Lung (tissue), 12 donors: Measurements from ENCODE around the gene COPG1. TPM values are rescaled to one million over a fixed set of nuclear protein-coding genes. Genes with fewer than 3 reads are reported as not detected.

Source experiments
- ATAC-seq: fragments of 200-7000 bp; cut with Tn5 transposase; one replicate; pipeline ENCODE4 v1.9.1; 2020; ENCODE audit warnings: moderate number of reproducible peaks; ENCODE audit not compliant: insufficient read depth, low FRiP score
- DNase-seq, 3 donors: peaks; one replicate each; pipeline ENCODE4 v3.0.0-alpha.2; 2013 to 2017
- H3K27ac ChIP-seq, 2 donors: one replicate each; pipeline ENCODE4 v1.5.1; 2013; ENCODE audit warnings: mild to moderate bottlenecking in 2 of 2, moderate library complexity in 2 of 2, control low read depth in 1 of 2, inconsistent platforms in 1 of 2, low read depth in 1 of 2, low read length in 1 of 2
- H3K27me3 ChIP-seq, 3 donors: one replicate each; pipeline ENCODE4 v1.5.1; 2013; ENCODE audit warnings: low read length in 2 of 3; ENCODE audit not compliant: control insufficient read depth in 3 of 3, insufficient read depth in 3 of 3
- H3K36me3 ChIP-seq, 4 donors: one replicate each; pipeline ENCODE4 v1.5.1; 2013; ENCODE audit warnings: low read length in 4 of 4, mild to moderate bottlenecking in 1 of 4, moderate library complexity in 1 of 4; ENCODE audit not compliant: control insufficient read depth in 4 of 4, insufficient read depth in 4 of 4
- H3K4me1 ChIP-seq, 5 donors: one replicate each; pipeline ENCODE4 v1.5.1; 2013; ENCODE audit warnings: low read length in 5 of 5, mild to moderate bottlenecking in 2 of 5, moderate library complexity in 1 of 5; ENCODE audit not compliant: control insufficient read depth in 5 of 5, insufficient read depth in 5 of 5
- H3K4me3 ChIP-seq: one replicate; pipeline ENCODE4 v1.5.1; 2013; ENCODE audit warnings: mild to moderate bottlenecking, control low read depth, moderate library complexity
- H3K9ac ChIP-seq, 2 donors: one replicate each; pipeline ENCODE4 v1.5.1; 2013; ENCODE audit warnings: low read length in 2 of 2, control low read depth in 1 of 2; ENCODE audit not compliant: insufficient read depth in 1 of 2
- H3K9me3 ChIP-seq, 4 donors: one replicate each; pipeline ENCODE4 v1.5.1; 2013; ENCODE audit warnings: low read length in 3 of 4, mild to moderate bottlenecking in 1 of 4, moderate library complexity in 1 of 4; ENCODE audit not compliant: control insufficient read depth in 4 of 4, insufficient read depth in 3 of 4
- CTCF ChIP-seq: IDR thresholded peaks from 2 replicates; pipeline ENCODE4 v1.5.1; 2012; ENCODE audit warnings: mild to moderate bottlenecking; ENCODE audit errors: control extremely low read depth, extremely low read depth
- WGBS, 2 donors: extraction: QIAGEN DNeasy Blood & Tissue Kit; methylation state at CpG; one replicate each; pipeline ENCODE4 v1.1.7; 2013; 5-methylcytosine and 5-hydroxymethylcytosine counted together
- polyA plus RNA-seq, 2 donors: library from polyadenylated mRNA; stranded (reverse); fragments of 200-250 nt; gene quantifications; one replicate each; pipeline ENCODE4 v1.2.1, GENCODE V29; 2013
- total RNA-seq, 2 donors: library from RNA; depleted of rRNA in 1 of 2; stranded (reverse); fragments of >200 nt in 1 of 2; gene quantifications; one replicate each; pipeline ENCODE4 v1.2.1, GENCODE V29; 2014 to 2021
- donor health status: control.
- donor health status: control.
- donor health status: Bipolar disorder and iron deficiency.
- donor health status: healthy.
- donor health status: DM: yes; HTN: yes; CAD: no.

Gene COPG1
- total and polyA plus RNA-seq, 4 donors = 126 to 234 (median 146) TPM

DNA sequence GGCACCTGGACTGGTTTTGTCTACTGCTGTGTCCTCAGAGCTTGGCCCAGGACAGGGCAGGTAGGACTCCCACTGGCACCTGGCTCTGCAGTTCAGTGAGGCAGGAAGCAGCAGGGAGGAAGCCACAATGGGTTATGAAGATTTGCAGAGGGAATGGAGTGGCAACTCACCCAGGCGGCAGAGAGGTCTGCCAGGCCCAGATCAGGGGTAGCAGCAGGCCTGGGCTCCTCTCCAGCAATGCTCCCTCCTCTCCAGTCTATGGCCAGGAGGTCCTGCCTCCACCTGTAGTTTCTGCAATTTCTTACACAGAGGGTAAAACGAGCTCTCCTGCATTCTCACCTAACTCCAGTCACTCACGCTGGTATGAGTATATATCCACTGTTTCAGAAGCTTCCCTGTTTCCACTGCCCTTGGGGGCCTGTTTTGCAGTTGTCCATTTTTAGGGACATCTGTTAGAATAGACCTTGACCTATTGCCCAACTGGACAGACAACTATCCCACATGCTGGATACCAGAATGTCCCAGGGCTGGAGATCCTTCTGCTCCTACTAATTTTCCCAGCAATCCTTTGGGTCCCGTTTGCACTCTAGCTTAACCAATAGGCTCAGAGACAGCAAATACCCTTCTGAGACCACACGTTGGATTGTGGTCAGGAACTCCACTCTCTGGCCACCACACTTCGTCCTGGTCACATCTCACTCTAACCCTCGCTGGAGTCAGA is 64.4 kb downstream of the COPG1 start:
- DNase-seq = peak; percentile 32 to 61 (median 44)
- peaks cover 3 to 22% (median 11%) of the 10 kb centered on the region in 5 donors for H3K4me1 ChIP-seq

DNA sequence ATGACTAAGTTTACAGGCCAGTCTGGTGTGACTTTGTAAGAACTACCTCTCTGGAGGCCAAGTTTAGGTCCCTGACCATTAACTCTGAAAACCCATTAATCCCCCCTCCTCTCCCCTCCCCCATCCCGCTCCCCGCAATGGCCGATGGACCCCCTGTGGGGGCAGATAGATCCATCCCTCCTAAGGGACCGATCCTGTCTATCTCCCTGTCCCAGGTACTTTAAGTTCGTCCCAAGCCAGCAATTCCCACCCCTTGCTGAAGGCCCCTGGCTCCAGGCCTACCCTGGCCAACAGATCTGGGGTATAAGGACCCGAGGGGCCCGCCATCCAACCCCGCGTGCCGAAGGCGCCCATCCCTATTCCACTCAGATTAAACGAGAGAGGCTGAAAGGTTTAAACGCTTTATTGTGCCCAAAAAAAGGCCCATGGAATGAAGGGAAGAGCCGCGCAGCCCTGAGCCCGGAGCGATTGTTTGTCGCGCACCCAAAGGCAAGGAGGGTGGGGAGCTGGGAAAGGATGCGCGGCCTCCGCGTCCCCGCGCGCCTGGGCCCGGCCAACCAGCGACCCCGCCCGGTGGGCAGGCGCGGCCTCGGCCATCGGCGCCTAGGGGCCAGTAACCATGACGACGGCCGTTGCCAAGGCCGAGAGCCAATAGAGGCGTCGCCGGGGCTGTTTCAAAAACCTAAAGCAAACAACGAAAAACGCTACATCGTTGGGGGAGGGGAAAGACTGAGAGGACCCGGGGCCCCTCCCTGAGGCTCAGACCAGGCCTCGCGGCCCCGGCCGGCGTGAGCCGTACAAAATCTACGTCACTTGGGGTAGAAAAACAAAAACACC is 65.2 kb downstream of the COPG1 start:
- H3K9ac ChIP-seq = peak overlapping the region; percentile 67 to 69
- H3K36me3 ChIP-seq = peaks cover 0 to 3% (median 0%) of the 10 kb centered on the region in 4 donors
- no peaks in the 10 kb centered on the region for H3K27me3 ChIP-seq
- H3K9me3 ChIP-seq = no peaks in the 10 kb centered on the region
- peaks cover 3 to 22% (median 11%) of the 10 kb centered on the region in 5 donors for H3K4me1 ChIP-seq
- DNase-seq (peak; percentile 95 to 98 (median 97)), ATAC-seq (peak; percentile 61)
- TF ChIP-seq CTCF = peak; percentile 9
- peak overlapping the region; percentile 84 for H3K4me3 ChIP-seq
- peak overlapping the region; percentile 91 to 98 for H3K27ac ChIP-seq
- 2 to 3% methylated on average over 53 of the region's 53 CpGs for WGBS, 2 donors

More for the DNA sequence above, 64.4 kb downstream of the COPG1 start:
- Histone ChIP-seq H3K27me3 (no peaks in the 10 kb centered on the region), H3K4me3 (no peak overlapping the region), H3K36me3 (peaks cover 0 to 3% (median 0%) of the 10 kb centered on the region in 4 donors), H3K9ac (peak overlapping the region in 1 of 2 donors; percentile 69), H3K27ac (peak overlapping the region in 1 of 2 donors; percentile 91), H3K9me3 (no peaks in the 10 kb centered on the region)
- no peak for TF ChIP-seq CTCF
- ATAC-seq = no peak
- 43 to 44% methylated on average over 7 of the region's 7 CpGs for WGBS, 2 donors

DNA sequence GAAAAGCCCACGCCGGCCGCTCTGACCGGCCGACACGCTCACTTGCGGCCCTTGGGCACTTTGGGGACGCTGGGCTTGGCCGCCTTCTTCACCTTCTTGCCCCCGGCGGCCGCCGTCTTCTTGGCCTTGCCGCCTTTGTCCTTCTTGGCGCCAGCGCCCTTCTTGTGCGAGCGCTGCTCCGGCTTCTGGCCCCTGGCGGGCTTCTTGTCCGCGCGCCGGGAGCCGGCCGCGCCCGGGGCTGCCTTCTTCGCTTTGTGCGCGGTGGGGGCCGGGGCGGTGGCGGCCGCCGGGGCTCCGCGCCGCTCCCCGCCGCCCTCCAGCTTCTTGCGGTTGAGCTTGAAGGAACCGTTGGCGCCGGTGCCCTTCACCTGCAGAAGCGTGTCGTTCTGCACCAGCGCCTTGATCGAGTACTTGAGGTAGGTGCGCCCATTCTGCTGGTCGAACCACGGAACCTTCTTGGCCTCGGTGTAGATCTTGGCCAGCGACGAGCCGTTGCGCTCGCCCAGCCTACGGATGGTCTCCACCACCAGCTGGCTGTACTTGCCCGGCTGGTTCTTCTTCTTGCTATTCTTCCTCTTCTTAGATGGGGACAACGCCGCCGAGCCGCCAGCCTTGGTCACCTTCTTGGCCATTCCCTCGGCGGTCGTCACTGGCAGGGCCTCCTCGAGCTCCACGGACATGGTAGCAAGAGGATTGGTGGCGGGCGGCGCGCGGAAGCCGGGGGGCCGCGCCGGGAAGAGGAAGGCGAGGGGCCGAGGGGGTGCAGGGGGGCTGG is 66.0 kb downstream of the COPG1 start:
- H3K4me3 ChIP-seq = peak overlapping the region; percentile 84
- H3K27me3 ChIP-seq = no peaks in the 10 kb centered on the region
- ATAC-seq = peak; percentile 25
- peaks cover 3 to 22% (median 11%) of the 10 kb centered on the region in 5 donors for H3K4me1 ChIP-seq
- TF ChIP-seq CTCF = no peak
- H3K9me3 ChIP-seq = no peaks in the 10 kb centered on the region
- peak overlapping the region; percentile 21 to 81 for H3K9ac ChIP-seq
- 1% methylated on average over 75 to 80 of the region's 80 CpGs for WGBS, 2 donors
- H3K27ac ChIP-seq = peak overlapping the region; percentile 91 to 98
- peaks cover 0 to 3% (median 0%) of the 10 kb centered on the region in 4 donors for H3K36me3 ChIP-seq
- peak in 2 of 3 donors; percentile 27 to 32 for DNase-seq
